Measurements from ENCODE around the gene SMAD5.

- no peak for TF ChIP-seq CTCF (IDR thresholded peaks at IDR 0.05)
- no peak for TF ChIP-seq POLR2A (IDR thresholded peaks at IDR 0.05)
These were observed 54.2 kb downstream of the SMAD5 start for GRCh38 chr5:136186796-136187195.
